Urinary bladder (tissue), 4 donors: ENCODE data around the gene AUH. TPM values are rescaled to one million over a fixed set of nuclear protein-coding genes. Genes with fewer than 3 reads are reported as not detected.

Experiments used
- DNase-seq: peaks from one replicate; pipeline ENCODE4 v3.0.0-alpha.2; 2015; ENCODE audit errors: extremely low spot score
- H3K27ac ChIP-seq: one replicate; pipeline ENCODE4 v1.5.1; 2013; ENCODE audit warnings: low read depth, mild to moderate bottlenecking, moderate library complexity
- H3K36me3 ChIP-seq: one replicate; pipeline ENCODE4 v1.6.1; 2013; ENCODE audit warnings: mild to moderate bottlenecking, moderate library complexity; ENCODE audit not compliant: insufficient read depth
- H3K4me1 ChIP-seq: one replicate; pipeline ENCODE4 v1.6.1; 2013; ENCODE audit warnings: mild to moderate bottlenecking, moderate library complexity; ENCODE audit not compliant: insufficient read depth
- H3K4me3 ChIP-seq: one replicate; pipeline ENCODE4 v1.5.1; 2013; ENCODE audit warnings: low read depth, low read length
- WGBS: extraction: QIAGEN DNeasy Blood & Tissue Kit; methylation state at CpG from one replicate; pipeline ENCODE4 v1.1.7; 2013; 5-methylcytosine and 5-hydroxymethylcytosine counted together
- polyA plus RNA-seq: library from polyadenylated mRNA; stranded (reverse); fragments of 200-250 nt; gene quantifications from one replicate; pipeline ENCODE4 v1.2.3, GENCODE V29; 2013
- total RNA-seq: library from RNA; depleted of rRNA; stranded (reverse); fragments of >200 nt; gene quantifications from one replicate; pipeline ENCODE4 v1.2.3, GENCODE V29; 2014
- donor health status: healthy with polysubstance abuse.
- donor health status: healthy.

AUH gene
- total and polyA plus RNA-seq, 2 donors = 14.9 to 34.2 TPM

DNA sequence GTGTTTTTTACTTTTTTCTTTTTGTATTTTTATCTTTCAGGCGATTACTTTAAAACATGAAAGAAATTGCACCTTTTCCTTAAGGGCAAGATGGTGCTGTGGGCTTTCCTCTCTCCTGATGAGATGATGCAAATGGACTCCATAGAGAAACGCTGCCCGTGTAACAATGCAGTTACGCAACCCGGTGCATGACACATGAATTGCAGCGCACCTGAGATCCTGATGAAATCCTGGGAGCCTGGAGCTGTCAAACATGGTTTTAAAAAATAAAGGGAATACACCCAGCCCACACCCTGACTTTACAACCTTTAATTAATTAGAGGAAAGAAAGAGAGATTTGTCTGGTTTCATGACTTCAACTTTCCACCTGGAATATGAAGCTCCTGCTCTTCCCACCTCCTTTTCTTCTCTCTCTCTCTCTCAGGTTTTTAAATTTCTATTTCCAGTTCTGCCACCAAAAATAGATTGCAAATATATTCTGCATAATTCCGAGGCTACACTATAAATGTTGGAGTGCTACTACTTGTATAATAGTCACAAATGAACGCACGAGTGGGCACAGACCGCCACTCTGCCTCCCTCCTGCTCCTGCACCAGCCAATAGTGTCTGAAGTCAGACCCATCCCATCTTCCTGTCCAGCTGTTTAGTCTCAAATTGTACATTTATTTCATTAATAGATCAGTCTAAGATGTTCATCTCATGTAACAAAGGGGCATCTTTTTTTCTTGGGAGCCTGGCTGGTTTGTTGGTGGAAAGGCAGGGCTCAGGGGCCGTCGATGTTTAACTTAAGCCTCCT is 179.1 kb downstream of the AUH start:
- no peaks in the 10 kb centered on the region for H3K36me3 ChIP-seq
- no peak for DNase-seq
- H3K4me3 ChIP-seq = no peak overlapping the region
- WGBS = 77% methylated on average over 12 of the region's 12 CpGs
- H3K27ac ChIP-seq = no peak overlapping the region
- H3K4me1 ChIP-seq = no peaks in the 10 kb centered on the region

DNA sequence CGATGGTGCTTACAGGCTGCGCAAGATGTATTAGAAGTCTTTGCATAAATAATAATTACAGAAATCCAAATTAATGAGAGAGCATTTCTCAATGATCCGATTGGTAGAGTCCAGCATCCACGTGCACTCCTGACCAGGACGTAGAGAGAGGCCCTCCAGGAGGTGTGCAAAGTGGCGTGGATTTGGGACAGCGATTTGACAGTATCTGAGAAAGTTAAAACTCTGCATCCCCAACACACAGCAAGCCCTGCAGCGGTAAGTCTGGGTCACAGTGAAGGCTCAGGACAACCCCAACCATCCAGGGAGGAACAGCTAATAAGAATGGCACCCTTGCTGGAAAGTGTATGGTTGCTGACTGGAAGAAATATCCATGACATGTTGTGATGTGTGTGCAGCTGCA is 180.2 kb downstream of the AUH start:
- no peak overlapping the region for H3K4me3 ChIP-seq
- 89% methylated on average over 8 of the region's 8 CpGs for WGBS
- no peaks in the 10 kb centered on the region for H3K4me1 ChIP-seq
- no peak overlapping the region for H3K27ac ChIP-seq
- DNase-seq = no peak
- H3K36me3 ChIP-seq = no peaks in the 10 kb centered on the region

DNA sequence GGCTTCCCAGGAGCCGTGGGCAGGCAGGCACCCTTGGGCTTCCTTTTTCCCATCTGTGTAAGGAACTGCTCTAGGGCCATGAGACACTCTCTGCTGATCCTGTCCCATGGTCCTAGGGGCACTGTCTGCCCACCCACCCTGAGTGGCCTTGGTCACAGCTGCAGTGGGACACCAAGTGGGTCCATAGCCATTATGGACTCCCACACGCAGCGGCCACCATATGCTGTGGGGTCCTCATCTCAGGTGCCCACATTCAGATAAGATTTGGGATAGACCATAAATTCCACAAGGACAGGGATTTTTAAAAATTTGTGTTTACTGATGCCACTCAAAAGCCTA is 180.8 kb downstream of the AUH start:
- Histone ChIP-seq H3K4me3 (no peak overlapping the region), H3K4me1 (no peaks in the 10 kb centered on the region), H3K27ac (no peak overlapping the region), H3K36me3 (no peaks in the 10 kb centered on the region)
- WGBS = 96% methylated on average over 3 of the region's 3 CpGs
- no peak for DNase-seq

DNA sequence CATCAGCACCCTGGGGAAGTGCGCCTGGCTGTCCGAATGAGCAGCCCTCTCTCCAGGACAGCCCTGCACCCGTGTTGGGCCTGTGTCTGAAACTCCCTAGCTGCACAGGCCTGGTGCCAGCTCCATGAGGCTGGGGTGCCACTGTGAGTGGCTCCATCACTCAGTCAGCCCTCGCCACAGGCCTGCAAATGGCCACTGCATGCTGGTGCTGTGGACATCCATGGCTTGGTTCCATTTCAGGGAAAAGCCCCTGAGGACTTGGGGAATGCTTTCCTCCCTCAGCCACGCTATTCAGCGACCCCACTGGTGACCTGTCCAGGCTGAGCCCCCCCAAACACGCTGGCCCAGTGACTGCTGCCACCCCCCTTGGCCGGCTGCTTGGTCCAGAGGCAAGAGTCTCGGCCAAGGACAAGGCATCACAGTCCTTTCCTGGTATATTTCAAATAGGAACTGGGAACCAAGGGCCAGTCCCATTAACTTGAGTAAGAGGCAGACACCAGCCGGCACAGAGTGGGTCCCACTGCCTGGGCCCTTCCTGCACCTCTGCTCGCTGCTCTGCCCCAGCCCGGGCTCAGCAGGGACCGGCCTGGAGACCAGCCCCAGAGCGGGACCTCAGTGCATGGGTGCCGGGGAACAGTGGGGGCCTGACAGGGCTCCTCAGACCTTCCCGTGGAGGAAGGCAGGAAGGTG is 181.3 kb downstream of the AUH start:
- WGBS = 94% methylated on average over 16 of the region's 16 CpGs
- Histone ChIP-seq H3K36me3 (no peaks in the 10 kb centered on the region), H3K27ac (no peak overlapping the region), H3K4me1 (no peaks in the 10 kb centered on the region), H3K4me3 (no peak overlapping the region)
- DNase-seq = no peak

DNA sequence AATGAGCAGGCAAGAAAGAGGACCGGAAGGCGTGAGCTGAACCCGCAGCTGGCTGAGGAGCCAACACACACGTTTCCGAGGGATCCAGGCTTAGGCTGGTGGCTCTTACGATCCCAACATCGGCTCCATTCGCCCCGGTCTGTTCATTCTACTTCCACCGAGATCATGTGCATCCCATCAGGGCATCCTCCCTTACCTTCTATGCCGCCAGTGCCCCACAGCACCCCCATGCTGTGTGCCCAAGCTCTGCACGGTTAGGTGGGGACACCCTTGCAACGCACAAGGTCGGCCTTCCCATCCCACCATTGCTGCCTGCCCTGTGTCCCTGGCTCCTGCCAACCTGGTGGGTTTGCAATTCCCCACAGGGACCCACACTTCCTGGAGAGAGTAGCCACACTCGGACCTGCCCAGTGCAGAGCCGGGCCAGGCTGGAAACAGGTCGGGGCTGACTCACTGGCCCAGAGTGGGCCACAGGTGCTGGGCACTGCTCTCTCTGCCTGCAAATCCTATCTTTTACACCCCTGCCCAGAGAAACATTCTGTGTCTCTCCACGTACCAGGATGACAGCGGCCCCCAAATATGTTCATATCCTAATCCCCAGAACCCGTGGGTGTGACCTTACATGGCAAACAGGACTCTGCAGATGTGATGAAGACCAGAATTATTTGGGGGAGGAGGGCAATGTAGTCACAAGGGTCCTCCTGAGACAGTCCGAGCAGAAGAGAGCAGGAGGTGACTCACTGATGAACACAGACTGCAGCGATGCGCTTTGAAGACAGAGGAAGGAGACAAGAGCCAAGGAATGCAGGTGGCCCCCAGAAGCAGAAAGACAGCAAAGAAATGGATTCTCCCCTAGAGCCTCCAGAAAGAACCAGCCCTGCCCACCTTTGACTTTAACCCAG is 182.2 kb downstream of the AUH start:
- Histone ChIP-seq H3K27ac (no peak overlapping the region), H3K36me3 (no peaks in the 10 kb centered on the region), H3K4me3 (no peak overlapping the region), H3K4me1 (no peaks in the 10 kb centered on the region)
- WGBS = 91% methylated on average over 23 of the region's 23 CpGs
- DNase-seq = no peak

DNA sequence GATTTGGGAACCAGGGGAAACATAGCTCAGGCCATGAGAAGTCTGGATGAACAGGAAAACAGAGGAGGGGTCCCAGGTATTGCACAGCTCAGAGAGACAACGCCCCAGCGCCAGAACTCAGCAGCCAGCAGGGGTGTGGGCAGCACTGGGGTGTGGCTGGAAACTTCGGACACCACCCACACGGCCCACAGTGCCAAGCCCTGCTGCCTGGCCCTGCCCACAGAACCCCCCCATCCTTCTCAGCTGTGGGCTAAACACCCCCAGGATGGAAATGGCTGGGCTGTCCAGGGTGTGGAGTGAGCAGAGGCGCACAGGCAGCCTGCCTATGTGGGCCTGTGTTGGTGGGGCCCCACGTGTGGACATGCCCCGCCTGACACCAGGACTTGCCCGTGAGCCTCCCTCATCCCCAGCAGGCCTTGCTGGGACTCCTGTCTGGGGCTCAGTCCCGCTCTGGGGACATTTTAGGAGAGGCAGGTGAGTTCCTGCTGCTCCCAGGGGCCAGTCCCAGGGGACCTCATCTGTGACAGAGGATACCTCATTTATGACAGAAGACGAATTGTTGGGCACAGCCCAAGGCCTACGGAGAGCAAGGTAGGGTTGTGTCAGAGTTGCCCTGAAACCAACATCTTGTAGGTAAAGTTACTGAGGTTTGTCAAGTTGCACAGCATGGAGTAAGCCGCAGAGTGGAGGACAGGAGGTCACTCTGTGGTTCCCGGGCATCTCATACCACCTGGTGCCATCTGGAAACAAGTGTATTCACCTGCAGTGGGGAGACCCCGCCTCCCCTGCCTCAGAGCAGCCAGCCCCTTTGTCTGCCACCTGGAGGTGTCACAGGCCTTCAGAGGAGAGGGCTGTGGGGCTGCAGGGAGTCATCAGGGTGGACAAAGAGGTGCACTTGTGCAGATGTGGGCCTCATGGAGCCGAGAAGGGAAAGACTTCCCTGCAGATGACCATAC is 183.2 kb downstream of the AUH start:
- Histone ChIP-seq H3K27ac (no peak overlapping the region), H3K36me3 (no peaks in the 10 kb centered on the region), H3K4me3 (no peak overlapping the region), H3K4me1 (no peaks in the 10 kb centered on the region)
- 87% methylated on average over 15 of the region's 15 CpGs for WGBS
- no peak for DNase-seq

DNA sequence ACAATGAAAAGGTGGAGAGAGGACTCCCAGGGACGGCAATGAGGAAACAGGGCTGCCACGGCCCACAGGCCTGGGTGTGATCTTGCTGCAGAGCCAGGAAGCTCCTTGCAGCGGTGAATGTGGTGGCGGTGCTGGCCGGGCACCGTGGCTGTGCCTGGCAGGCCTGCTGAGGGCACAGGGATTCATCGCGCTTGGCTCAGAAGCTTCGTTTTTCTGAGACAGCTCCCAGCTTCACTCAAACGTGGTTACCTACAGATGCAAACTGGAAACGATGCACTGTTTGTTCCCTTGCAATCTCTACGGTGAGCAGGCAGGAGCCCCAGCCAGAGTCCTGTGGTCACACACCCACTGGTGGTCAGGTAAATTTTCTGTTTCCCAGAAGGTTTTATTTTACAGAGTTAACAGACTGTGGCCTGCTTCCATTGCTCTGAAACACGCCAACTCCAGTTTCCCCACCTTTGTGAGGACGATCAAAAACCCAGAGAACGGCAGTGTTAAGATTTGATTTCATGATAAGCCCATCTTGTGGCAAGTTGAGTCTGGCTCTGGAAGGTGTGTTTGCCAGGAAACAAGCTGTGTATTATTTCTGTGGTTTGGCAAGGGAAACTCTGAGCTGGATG is 183.9 kb downstream of the AUH start:
- H3K4me1 ChIP-seq = no peaks in the 10 kb centered on the region
- H3K27ac ChIP-seq = no peak overlapping the region
- no peak for DNase-seq
- 73% methylated on average over 15 of the region's 15 CpGs for WGBS
- no peaks in the 10 kb centered on the region for H3K36me3 ChIP-seq
- no peak overlapping the region for H3K4me3 ChIP-seq

DNA sequence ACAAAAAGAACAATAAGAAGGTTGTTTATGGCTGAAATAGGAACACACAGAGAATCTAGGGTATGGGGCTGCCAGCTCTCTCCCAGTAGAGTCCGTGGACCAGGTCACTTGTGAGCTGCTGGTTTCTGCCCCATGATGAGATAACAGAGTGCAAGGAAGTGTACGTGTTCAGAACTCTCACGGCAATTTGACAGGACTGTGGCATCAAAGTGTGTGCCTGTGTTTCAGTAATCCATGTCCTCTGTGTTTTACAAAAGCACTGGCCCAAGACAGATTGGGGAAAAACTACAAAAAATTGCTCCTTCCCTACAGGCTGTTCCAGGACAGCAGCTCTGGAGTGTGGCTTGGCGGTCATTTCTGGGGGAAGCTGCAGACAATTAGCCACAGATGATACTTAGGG is 184.6 kb downstream of the AUH start:
- Histone ChIP-seq H3K4me3 (no peak overlapping the region), H3K4me1 (no peaks in the 10 kb centered on the region), H3K27ac (no peak overlapping the region), H3K36me3 (no peaks in the 10 kb centered on the region)
- 75% methylated on average over 4 of the region's 4 CpGs for WGBS
- DNase-seq = no peak

DNA sequence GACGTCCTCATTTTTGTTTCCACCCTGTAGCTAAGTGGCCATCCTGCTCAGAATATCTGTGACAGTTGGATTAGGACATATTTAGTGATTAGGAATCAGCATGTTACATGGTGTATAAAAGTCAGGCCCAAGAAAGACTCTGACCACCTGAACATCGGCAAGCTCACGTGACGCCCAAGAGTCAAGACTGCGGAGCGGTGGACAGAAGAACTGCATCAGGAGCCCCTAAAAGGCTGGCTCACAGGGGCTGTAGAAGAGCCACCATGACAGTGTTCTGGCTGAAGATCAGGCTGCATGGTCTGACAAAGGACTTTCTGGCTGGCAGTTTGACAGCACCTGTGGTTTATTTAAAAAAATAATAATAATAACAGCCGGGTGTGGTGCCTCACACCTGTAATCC is 185.3 kb downstream of the AUH start:
- Histone ChIP-seq H3K27ac (no peak overlapping the region), H3K4me1 (no peaks in the 10 kb centered on the region), H3K4me3 (no peak overlapping the region), H3K36me3 (no peaks in the 10 kb centered on the region)
- no peak for DNase-seq
- WGBS = 96% methylated on average over 7 of the region's 7 CpGs

DNA sequence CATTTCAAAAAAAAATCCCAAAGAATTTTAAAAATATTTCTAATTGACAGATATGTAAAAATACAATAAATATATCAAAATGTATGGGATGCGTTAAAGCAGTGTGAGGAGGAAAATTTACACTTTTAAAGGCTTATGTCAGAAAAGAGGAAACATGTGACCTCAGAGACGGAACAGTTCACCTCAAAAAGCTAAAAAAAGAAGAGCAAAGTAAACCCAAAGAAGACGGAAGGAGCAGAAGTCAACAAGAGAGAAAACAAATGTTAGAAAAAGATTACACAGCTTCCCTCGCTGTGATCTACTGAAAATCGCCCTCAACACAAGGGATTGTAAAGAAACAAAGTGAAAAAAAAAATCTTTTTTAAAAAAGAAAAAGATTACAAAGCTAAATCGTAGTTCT is 186.9 kb downstream of the AUH start:
- WGBS = 75% methylated on average over 6 of the region's 6 CpGs
- no peaks in the 10 kb centered on the region for H3K4me1 ChIP-seq
- no peaks in the 10 kb centered on the region for H3K36me3 ChIP-seq
- no peak overlapping the region for H3K4me3 ChIP-seq
- no peak overlapping the region for H3K27ac ChIP-seq
- DNase-seq = no peak

DNA sequence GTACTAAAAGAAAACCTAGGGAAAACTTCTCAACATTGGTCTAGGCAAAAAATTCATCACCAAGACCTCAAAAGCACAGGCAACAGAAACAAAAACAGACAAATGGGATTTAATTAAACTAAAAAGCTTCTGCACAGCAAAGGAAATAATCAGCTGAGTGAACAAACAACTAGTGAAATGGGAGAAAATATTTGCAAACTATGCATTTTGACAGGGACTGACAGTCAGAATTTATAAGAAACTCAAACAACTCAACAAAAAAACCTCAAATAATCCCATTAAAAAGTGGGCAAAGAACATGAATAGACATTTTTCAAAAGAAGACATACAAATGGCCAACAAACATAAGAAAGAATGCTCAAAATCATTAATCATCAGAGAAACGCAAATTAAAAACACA is 189.4 kb downstream of the AUH start:
- H3K4me3 ChIP-seq = no peak overlapping the region
- WGBS = 91% methylated on average over 1 of the region's 1 CpG
- DNase-seq = no peak

DNA sequence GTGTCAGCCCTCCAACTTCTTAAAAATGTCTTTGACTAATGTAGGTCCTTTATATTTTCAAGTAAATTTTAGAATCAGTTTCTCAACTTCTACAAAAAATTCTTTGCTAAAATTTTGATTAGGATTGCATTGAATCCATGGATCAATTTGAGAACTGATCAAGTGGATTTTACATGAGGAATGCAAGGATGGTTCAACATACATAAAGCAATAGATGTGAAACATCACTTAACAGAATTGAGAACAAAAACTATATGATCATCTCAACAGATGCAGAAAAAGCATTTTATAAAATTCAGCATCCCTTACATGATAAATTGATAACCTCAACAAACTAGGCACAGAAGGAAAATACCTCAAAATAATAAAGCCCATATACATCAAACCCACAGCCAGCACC is 190.8 kb downstream of the AUH start:
- DNase-seq = no peak
- Histone ChIP-seq H3K27ac (no peak overlapping the region), H3K36me3 (no peaks in the 10 kb centered on the region), H3K4me1 (no peaks in the 10 kb centered on the region), H3K4me3 (no peak overlapping the region)

More for the DNA sequence above, 189.4 kb downstream of the AUH start:
- H3K36me3 ChIP-seq = no peaks in the 10 kb centered on the region
- no peaks in the 10 kb centered on the region for H3K4me1 ChIP-seq
- H3K27ac ChIP-seq = no peak overlapping the region
